GM23338 (cell line): Measurements from ENCODE around the gene CYFIP2.

Source experiments
- EZH2phosphoT487 ChIP-seq: fragments of 200-600 bp; sonication (generic); IDR thresholded peaks from one replicate; pipeline ENCODE4 v1.8.1; 2018; ENCODE audit warnings: antibody characterized with exemption; ENCODE audit not compliant: unreplicated experiment
- POLR2AphosphoS5 ChIP-seq: IDR thresholded peaks from 2 replicates; pipeline ENCODE4 v1.6.1; 2016; ENCODE audit warnings: antibody characterized with exemption, low read depth
- ZNF114 ChIP-seq: fragments of 250-450 bp; sonication (Bioruptor Pico); IDR thresholded peaks from 2 replicates; pipeline ENCODE4 v1.5.0; 2020; ENCODE audit warnings: mild to moderate bottlenecking, moderate library complexity
- TF ChIP-seq, protein P1 (sequence below), 2 experiments: fragments of 200-600 bp in 1 of 2; sonication (generic) in 1 of 2; conservative IDR thresholded peaks; 2 replicates each; pipeline versions ENCODE4 v1.5.1 to v1.6.1; 2016 to 2017; ENCODE audit warnings: antibody characterized with exemption in 2 of 2, low read depth in 2 of 2, mild to moderate bottlenecking in 2 of 2, moderate library complexity in 1 of 2
- TF ChIP-seq, protein P2 (sequence below): IDR thresholded peaks from one replicate; pipeline ENCODE4 v1.6.1; 2018; ENCODE audit warnings: antibody characterized with exemption; ENCODE audit not compliant: unreplicated experiment

GRCh38 chr5:157362502-157362901 lies 96.6 kb downstream of the CYFIP2 start:
- TF ChIP-seq, protein P1, sequence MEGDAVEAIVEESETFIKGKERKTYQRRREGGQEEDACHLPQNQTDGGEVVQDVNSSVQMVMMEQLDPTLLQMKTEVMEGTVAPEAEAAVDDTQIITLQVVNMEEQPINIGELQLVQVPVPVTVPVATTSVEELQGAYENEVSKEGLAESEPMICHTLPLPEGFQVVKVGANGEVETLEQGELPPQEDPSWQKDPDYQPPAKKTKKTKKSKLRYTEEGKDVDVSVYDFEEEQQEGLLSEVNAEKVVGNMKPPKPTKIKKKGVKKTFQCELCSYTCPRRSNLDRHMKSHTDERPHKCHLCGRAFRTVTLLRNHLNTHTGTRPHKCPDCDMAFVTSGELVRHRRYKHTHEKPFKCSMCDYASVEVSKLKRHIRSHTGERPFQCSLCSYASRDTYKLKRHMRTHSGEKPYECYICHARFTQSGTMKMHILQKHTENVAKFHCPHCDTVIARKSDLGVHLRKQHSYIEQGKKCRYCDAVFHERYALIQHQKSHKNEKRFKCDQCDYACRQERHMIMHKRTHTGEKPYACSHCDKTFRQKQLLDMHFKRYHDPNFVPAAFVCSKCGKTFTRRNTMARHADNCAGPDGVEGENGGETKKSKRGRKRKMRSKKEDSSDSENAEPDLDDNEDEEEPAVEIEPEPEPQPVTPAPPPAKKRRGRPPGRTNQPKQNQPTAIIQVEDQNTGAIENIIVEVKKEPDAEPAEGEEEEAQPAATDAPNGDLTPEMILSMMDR (conservative IDR thresholded peaks at IDR 0.05; ENCODE audit: low read depth in 2 of 2) = no peak
- TF ChIP-seq, protein P2, sequence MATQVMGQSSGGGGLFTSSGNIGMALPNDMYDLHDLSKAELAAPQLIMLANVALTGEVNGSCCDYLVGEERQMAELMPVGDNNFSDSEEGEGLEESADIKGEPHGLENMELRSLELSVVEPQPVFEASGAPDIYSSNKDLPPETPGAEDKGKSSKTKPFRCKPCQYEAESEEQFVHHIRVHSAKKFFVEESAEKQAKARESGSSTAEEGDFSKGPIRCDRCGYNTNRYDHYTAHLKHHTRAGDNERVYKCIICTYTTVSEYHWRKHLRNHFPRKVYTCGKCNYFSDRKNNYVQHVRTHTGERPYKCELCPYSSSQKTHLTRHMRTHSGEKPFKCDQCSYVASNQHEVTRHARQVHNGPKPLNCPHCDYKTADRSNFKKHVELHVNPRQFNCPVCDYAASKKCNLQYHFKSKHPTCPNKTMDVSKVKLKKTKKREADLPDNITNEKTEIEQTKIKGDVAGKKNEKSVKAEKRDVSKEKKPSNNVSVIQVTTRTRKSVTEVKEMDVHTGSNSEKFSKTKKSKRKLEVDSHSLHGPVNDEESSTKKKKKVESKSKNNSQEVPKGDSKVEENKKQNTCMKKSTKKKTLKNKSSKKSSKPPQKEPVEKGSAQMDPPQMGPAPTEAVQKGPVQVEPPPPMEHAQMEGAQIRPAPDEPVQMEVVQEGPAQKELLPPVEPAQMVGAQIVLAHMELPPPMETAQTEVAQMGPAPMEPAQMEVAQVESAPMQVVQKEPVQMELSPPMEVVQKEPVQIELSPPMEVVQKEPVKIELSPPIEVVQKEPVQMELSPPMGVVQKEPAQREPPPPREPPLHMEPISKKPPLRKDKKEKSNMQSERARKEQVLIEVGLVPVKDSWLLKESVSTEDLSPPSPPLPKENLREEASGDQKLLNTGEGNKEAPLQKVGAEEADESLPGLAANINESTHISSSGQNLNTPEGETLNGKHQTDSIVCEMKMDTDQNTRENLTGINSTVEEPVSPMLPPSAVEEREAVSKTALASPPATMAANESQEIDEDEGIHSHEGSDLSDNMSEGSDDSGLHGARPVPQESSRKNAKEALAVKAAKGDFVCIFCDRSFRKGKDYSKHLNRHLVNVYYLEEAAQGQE = no peak
- TF ChIP-seq POLR2AphosphoS5 (no peak), EZH2phosphoT487 (no peak), ZNF114 (CRISPR knock-in tag) (no peak)
